Measurements from ENCODE around the gene GNAS.

GRCh38 chr20:58950603-58951002 lies 98.1 kb downstream of the GNAS start:
- TF ChIP-seq CTCF (IDR thresholded peaks at IDR 0.05) (no peak), EP300 (IDR thresholded peaks at IDR 0.05) (no peak), POLR2A (IDR thresholded peaks at IDR 0.05) (no peak)

Measured in gastroesophageal sphincter (tissue), 3 donors.